Large intestine (tissue), 3 donors: ENCODE data around the gene PLXNA4. TPM values are rescaled to one million over a fixed set of nuclear protein-coding genes. Genes with fewer than 3 reads are reported as not detected.
A peak's percentile ranks its signal among the peaks of the same experiment; 100 is the strongest.
"Not testable (repeated sequence)": the region's sequence is repeated elsewhere in the genome, so short reads cannot be mapped to it uniquely, and the experiment has no call there.

Source experiments
- DNase-seq, 2 donors: peaks; one replicate each; pipeline versions ENCODE4 v3.0.0 to v3.0.0-alpha.2; 2013
- H3K27ac ChIP-seq: one replicate; pipeline ENCODE4 v1.5.1; 2013; ENCODE audit warnings: low read length
- H3K27me3 ChIP-seq: 2 replicates; pipeline ENCODE4 v1.6.1; 2013; ENCODE audit warnings: low read length; ENCODE audit not compliant: control insufficient read depth, insufficient read depth
- H3K36me3 ChIP-seq: 2 replicates; pipeline ENCODE4 v1.6.1; 2013; ENCODE audit warnings: low read length; ENCODE audit not compliant: control insufficient read depth, insufficient read depth
- H3K4me1 ChIP-seq: one replicate; pipeline ENCODE4 v1.6.1; 2013; ENCODE audit warnings: low read length; ENCODE audit not compliant: control insufficient read depth, insufficient read depth
- H3K4me3 ChIP-seq: one replicate; pipeline ENCODE4 v1.5.1; 2013; ENCODE audit warnings: low read length
- H3K9me3 ChIP-seq: one replicate; pipeline ENCODE4 v1.6.1; 2013; ENCODE audit warnings: mild to moderate bottlenecking, low read depth, low read length, moderate library complexity; ENCODE audit not compliant: control insufficient read depth
- WGBS: methylation state at CpG from one replicate; pipeline ENCODE4 v1.1.5; 2013; ENCODE audit warnings: low lambda C conversion rate; ENCODE audit not compliant: insufficient coverage; 5-methylcytosine and 5-hydroxymethylcytosine counted together
- polyA plus RNA-seq: library from polyadenylated mRNA; unstranded; fragments of 120-200 nt; gene quantifications from one replicate; pipeline ENCODE4 v1.2.1, GENCODE V29; 2013

PLXNA4 gene
- polyA plus RNA-seq, 1 donor, result 3.2 TPM

DNA sequence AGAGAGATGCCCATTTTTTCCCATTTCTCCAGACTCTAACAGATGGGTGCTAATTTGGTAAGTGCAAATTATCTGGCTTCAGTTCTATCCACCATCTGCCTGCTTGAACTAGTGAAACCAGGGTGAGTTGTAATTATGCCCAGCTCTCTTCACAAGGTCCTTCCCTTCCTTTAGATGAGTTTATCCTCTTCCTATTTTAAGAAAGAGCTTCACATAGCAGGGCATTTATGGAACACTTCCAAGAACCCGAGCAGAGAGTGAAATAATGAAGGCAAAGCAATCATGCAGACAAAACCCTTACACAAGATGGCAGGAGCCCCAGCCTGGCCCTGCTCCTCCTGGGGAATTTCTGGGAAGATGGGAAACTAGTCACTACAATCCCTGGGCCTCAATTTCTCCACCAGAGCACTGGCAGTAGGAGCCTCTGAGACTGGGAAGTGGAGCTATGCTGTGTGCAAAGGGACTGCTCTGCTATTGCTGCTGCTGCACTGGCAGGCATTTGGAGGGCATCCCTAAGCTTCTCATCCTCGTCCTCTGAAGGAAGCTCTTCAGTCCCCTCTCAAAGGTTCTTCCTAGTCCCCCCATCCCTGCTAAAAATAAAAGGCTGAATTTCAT, 33.7 kb upstream of the PLXNA4 start:
- DNase-seq, result no peak
- WGBS, result no CpG with 5 or more reads among the region's 2 CpGs

DNA sequence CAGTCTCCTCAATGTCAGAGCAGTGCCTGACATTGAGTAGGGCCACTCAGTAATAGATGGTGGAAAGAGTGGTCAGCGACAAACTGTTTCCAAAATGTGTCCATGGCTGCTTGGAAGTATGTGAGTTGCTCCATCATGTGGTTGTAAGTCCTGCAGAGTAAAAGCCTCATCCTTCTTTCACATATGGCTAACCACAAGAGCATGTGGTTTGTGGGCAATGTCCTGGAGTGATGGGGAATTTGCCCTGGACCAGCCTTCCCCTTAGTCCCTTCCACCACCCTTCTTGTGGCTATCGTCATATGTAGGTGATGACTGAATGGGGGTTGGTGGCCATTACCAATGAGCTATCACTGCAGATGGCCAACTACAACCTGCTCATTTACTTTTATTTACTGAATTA, 33.0 kb upstream of the PLXNA4 start:
- peaks cover 13% of the 10 kb centered on the region for H3K27me3 ChIP-seq
- no peaks in the 10 kb centered on the region for H3K36me3 ChIP-seq
- H3K27ac ChIP-seq, result no peak overlapping the region
- DNase-seq, result no peak
- no peak overlapping the region for H3K4me3 ChIP-seq
- peaks cover 2% of the 10 kb centered on the region for H3K4me1 ChIP-seq
- no peaks in the 10 kb centered on the region for H3K9me3 ChIP-seq
- WGBS, result no CpG with 5 or more reads among the region's 2 CpGs

More for the DNA sequence above, 33.7 kb upstream of the PLXNA4 start:
- Histone ChIP-seq H3K36me3 (no peaks in the 10 kb centered on the region), H3K4me3 (no peak overlapping the region), H3K27ac (no peak overlapping the region), H3K4me1 (peaks cover 6% of the 10 kb centered on the region), H3K27me3 (peaks cover 20% of the 10 kb centered on the region), H3K9me3 (no peaks in the 10 kb centered on the region)

DNA sequence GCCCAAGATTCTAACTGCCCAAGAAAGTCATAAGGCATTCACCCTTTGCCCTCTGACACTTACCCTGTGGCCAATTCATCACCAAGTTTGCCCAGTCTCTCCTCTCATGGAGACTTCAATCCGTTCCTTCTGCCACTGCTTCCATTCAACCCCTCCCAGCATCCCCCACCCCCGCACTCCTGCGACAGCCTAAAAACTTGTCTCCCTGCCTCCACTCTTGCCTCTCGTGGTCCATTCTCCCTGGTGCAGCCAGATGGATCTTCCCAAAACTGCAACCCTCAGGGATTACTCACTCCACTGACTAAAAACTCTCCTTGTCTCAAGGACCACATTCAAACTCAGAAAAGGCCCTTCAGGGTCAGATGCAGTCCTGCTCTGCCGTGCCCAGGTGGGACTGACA, 32.3 kb upstream of the PLXNA4 start:
- Histone ChIP-seq H3K4me1 (no peaks in the 10 kb centered on the region), H3K27me3 (peaks cover 12% of the 10 kb centered on the region), H3K9me3 (no peaks in the 10 kb centered on the region), H3K4me3 (no peak overlapping the region), H3K36me3 (no peaks in the 10 kb centered on the region), H3K27ac (no peak overlapping the region)
- WGBS, result no CpG with 5 or more reads among the region's 5 CpGs
- DNase-seq, result no peak

DNA sequence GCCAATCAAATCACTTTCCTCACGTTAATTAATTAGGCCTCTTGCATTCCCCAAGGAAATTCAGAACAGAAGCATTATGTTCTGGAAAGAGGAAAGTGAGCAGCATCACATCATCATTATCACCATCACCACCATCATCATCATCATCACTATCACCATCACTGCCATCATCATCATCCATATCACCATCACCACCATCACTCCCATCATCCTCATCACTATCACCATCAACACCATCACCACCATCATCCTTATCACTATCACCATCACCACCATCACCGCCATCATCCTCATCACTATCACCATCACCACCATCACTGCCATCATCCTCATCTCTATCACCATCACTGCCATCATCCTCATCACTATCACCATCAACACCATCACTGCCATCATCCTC, 31.4 kb upstream of the PLXNA4 start:
- Histone ChIP-seq H3K4me3 (no peak overlapping the region), H3K27ac (no peak overlapping the region), H3K4me1 (no peaks in the 10 kb centered on the region), H3K9me3 (no peaks in the 10 kb centered on the region), H3K27me3 (peaks cover 12% of the 10 kb centered on the region), H3K36me3 (no peaks in the 10 kb centered on the region)
- no peak for DNase-seq
- WGBS, result 90% methylated on average over 2 of the region's 2 CpGs

DNA sequence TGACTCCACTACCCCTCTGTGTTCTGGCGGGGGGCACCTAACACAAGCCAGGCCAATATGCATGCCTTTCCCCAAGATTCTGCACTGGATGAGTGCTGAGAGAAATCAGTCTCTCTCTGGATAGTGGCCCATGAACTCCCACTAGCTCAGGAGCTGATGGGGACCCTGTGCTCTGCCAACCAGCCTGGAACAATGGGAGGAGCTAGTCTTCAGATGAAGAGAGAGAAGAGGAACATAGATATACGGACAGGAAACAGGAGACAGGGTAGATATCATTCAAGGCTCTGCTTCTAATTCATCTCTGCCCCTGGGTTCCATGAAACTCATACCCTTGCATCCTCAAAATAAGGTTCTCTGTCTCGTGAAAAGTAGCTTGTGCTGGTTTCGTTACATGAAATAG, 27.9 kb upstream of the PLXNA4 start:
- H3K4me1 ChIP-seq, result no peaks in the 10 kb centered on the region
- no peaks in the 10 kb centered on the region for H3K36me3 ChIP-seq
- H3K9me3 ChIP-seq, result no peaks in the 10 kb centered on the region
- no CpG with 5 or more reads among the region's 4 CpGs for WGBS
- H3K4me3 ChIP-seq, result no peak overlapping the region
- H3K27ac ChIP-seq, result no peak overlapping the region
- peaks cover 9% of the 10 kb centered on the region for H3K27me3 ChIP-seq
- DNase-seq, result no peak

DNA sequence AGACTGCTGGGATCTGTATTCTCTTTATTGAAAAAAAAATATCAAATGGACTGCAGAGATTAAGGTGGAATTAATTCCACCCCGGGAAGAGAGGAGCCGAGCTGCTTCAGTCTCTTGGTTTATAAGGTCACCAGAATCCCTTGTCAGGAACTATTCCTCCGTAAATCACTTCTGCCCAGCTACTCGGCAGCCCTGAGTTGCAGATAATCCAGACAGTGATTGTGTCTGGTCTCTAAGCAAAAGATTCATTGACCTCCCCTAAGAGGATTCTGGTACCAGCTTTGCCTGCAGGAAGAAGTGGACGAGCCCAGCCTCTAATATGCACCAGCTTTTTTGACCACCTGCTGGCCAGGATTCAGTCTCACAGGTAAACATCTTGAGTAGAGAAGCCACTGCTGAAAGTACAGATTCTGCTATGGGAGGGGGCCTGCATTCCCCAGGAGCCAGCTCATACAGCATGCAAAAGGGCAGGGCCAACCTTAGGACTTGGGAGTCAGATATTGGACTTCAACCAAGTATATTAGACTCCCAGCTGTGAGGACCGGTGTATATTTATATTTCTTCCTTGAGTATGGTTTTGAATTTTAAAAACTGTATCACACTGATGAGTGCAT, 27.1 kb upstream of the PLXNA4 start:
- Histone ChIP-seq H3K9me3 (no peaks in the 10 kb centered on the region), H3K36me3 (no peaks in the 10 kb centered on the region), H3K4me1 (no peaks in the 10 kb centered on the region), H3K27ac (no peak overlapping the region), H3K4me3 (no peak overlapping the region), H3K27me3 (peaks cover 11% of the 10 kb centered on the region)
- WGBS, result no CpG with 5 or more reads among the region's 6 CpGs
- DNase-seq, result peak; percentile 31 to 61

DNA sequence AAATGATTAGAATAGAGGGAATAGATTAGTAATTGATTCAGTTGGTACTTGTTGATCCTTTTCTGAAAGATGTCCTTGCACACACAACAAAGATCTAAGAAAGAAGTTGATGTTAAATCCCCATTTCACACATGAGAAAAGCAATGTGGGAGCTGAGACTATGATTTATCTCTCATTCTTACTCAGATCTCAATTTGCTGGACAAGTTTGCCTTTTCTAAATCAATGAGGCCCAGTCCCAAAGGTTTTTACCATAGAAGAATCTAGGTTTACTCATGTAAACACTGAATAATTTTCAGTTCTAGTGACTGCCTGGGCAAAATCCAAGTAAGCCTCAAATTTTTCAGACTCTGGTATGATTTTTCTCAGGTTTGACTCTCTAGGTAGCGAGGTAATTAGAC, 25.5 kb upstream of the PLXNA4 start:
- DNase-seq, result no peak
- Histone ChIP-seq H3K4me1 (no peaks in the 10 kb centered on the region), H3K9me3 (no peaks in the 10 kb centered on the region), H3K36me3 (no peaks in the 10 kb centered on the region), H3K27me3 (peaks cover 8% of the 10 kb centered on the region), H3K4me3 (no peak overlapping the region), H3K27ac (no peak overlapping the region)
- WGBS, result no CpG with 5 or more reads among the region's 1 CpG

DNA sequence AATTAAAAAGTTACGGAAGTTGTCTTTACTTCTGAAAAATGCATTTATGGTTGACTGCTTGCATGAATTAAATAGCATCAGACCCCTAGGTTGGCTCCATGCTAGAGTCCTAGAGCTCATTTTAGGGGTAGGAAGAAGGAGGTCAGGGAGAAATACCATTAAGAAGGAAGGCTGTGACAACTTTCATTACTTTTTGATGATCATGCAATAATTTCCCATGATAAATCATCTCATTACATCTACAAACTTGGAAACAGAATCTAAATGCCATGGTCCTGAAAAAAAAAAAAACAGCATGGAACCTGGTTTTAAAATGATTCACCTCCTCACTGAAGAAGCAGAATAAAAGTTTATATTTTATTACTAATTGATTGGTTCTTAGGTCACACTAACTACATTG, 20.3 kb upstream of the PLXNA4 start:
- H3K27ac ChIP-seq, result no peak overlapping the region
- no peaks in the 10 kb centered on the region for H3K4me1 ChIP-seq
- DNase-seq, result no peak
- peaks cover 28% of the 10 kb centered on the region for H3K27me3 ChIP-seq
- H3K4me3 ChIP-seq, result no peak overlapping the region
- no peaks in the 10 kb centered on the region for H3K9me3 ChIP-seq
- H3K36me3 ChIP-seq, result no peaks in the 10 kb centered on the region
- WGBS, result 100% methylated on average over 1 of the region's 1 CpG

DNA sequence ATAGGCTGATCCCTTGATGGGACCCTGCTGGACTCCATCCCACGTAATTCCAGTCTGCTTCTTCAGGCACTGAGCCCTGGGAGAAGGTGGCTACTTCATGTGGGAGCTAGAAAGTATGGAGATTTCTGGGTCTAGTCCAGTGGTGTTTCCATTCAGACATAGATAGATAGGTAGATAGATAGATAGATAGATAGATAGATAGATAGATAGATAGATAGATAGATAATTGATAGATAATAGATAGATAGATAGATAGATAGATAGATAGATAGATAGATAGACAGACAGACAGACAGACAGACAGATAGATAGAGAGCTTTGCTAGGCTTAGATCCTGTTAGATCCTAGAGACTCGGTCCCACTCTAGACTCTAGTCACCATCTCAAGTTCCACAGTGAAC, 18.5 kb upstream of the PLXNA4 start:
- H3K4me3 ChIP-seq, DNase-seq, H3K27ac ChIP-seq, H3K9me3 ChIP-seq, H3K36me3 ChIP-seq, H3K4me1 ChIP-seq: not testable (repeated sequence)
- no CpG with 5 or more reads among the region's 2 CpGs for WGBS
- peaks cover 33% of the 10 kb centered on the region for H3K27me3 ChIP-seq

DNA sequence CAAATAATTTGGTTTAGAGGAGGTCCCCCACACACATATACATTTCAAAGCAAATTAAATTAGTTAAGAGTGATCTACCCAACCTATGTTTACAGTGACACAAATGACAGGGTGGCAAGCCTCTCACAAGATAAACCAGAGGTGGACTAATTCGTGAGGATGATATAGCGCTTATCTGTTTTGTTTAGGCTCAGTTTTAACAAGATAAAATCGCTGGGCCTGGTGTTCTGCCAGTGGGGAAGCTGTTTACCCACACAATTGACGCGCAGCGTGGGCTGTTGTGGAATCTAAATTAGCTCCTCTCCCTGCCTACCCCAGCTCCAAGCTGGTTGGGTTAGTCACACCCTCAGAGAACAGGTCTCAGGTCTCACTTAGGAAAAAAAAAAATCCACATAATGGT, 16.7 kb upstream of the PLXNA4 start:
- no peak overlapping the region for H3K27ac ChIP-seq

More for the DNA sequence above, 16.7 kb upstream of the PLXNA4 start:
- Histone ChIP-seq H3K27me3 (peaks cover 31% of the 10 kb centered on the region), H3K9me3 (no peaks in the 10 kb centered on the region), H3K4me1 (no peaks in the 10 kb centered on the region), H3K36me3 (no peaks in the 10 kb centered on the region), H3K4me3 (no peak overlapping the region)
- WGBS, result no CpG with 5 or more reads among the region's 6 CpGs
- no peak for DNase-seq
